GM18519 (cell line): ENCODE results near the gene PKP3.
"Not testable (repeated sequence)": the region's sequence is repeated elsewhere in the genome, so short reads cannot be mapped to it uniquely, and the experiment has no call there.

ENCODE experiments used
- ATAC-seq: cut with Tn5 transposase; IDR thresholded peaks from one replicate; pipeline ENCODE4 v1.9.1; 2021; ENCODE audit warnings: mild to moderate bottlenecking, moderate library complexity; ENCODE audit not compliant: unreplicated experiment, low FRiP score

PKP3 gene

GRCh38 chr11:420911-421321 is 26.9 kb downstream of the PKP3 start:
- ATAC-seq: no peak

- ATAC-seq: no peak
These were observed 28.2 kb downstream of the PKP3 start for GRCh38 chr11:422249-422656.

- ATAC-seq: no peak
These were observed 30.2 kb downstream of the PKP3 start for GRCh38 chr11:424232-424631.

- ATAC-seq: not testable (repeated sequence)
These were observed 30.8 kb downstream of the PKP3 start for GRCh38 chr11:424766-425165.

- no peak for ATAC-seq
These were observed 31.3 kb downstream of the PKP3 start for GRCh38 chr11:425301-425700.

- no peak for ATAC-seq
These were observed 32.8 kb downstream of the PKP3 start for GRCh38 chr11:426851-427250.

- ATAC-seq: no peak
These were observed 34.3 kb downstream of the PKP3 start for GRCh38 chr11:428295-428694.

- ATAC-seq: no peak
These were observed 35.4 kb downstream of the PKP3 start for GRCh38 chr11:429391-429790.

GRCh38 chr11:429931-430456 is 36.0 kb downstream of the PKP3 start:
- no peak for ATAC-seq

GRCh38 chr11:431921-432320 is 37.9 kb downstream of the PKP3 start:
- ATAC-seq: no peak

GRCh38 chr11:432501-433100 is 38.6 kb downstream of the PKP3 start:
- no peak for ATAC-seq

GRCh38 chr11:433111-433510 is 39.1 kb downstream of the PKP3 start:
- ATAC-seq: no peak

GRCh38 chr11:433641-434040 is 39.6 kb downstream of the PKP3 start:
- ATAC-seq: no peak

GRCh38 chr11:434496-434895 is 40.5 kb downstream of the PKP3 start:
- ATAC-seq: no peak

- ATAC-seq: not testable (repeated sequence)
These were observed 41.2 kb downstream of the PKP3 start for GRCh38 chr11:434999-435740.

- no peak for ATAC-seq
These were observed 43.3 kb downstream of the PKP3 start for GRCh38 chr11:437228-437870.

GRCh38 chr11:438101-438844 is 44.3 kb downstream of the PKP3 start:
- ATAC-seq: no peak

GRCh38 chr11:439315-440064 is 45.5 kb downstream of the PKP3 start:
- no peak for ATAC-seq

GRCh38 chr11:440065-441042 is 46.3 kb downstream of the PKP3 start:
- no peak for ATAC-seq
